ENCODE data around the gene RXRG.

DNA sequence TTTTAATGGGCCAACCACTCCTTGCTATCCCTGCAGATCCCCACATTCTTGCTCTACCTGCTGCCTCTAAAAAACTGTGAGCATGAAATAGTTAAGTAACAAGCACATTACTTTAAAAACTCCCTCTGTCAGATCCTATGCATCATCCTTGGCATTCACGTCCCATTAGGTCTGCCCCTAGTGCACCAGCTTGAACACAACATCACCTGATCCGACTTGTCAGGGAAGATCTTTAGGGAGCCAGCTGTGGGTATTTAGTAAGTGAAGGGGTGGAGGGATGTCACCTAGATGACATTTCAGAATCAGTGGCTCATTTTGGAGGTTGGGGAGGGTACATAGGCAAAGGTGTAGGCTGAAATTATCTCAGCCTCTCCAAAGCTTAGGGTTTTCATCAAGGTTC, 33.5 kb downstream of the RXRG start:
- TF ChIP-seq, protein P1, sequence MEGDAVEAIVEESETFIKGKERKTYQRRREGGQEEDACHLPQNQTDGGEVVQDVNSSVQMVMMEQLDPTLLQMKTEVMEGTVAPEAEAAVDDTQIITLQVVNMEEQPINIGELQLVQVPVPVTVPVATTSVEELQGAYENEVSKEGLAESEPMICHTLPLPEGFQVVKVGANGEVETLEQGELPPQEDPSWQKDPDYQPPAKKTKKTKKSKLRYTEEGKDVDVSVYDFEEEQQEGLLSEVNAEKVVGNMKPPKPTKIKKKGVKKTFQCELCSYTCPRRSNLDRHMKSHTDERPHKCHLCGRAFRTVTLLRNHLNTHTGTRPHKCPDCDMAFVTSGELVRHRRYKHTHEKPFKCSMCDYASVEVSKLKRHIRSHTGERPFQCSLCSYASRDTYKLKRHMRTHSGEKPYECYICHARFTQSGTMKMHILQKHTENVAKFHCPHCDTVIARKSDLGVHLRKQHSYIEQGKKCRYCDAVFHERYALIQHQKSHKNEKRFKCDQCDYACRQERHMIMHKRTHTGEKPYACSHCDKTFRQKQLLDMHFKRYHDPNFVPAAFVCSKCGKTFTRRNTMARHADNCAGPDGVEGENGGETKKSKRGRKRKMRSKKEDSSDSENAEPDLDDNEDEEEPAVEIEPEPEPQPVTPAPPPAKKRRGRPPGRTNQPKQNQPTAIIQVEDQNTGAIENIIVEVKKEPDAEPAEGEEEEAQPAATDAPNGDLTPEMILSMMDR (IDR thresholded peaks at IDR 0.05; ENCODE audit: insufficient read depth, low read depth, low read length) = no peak
- no peak for TF ChIP-seq EZH2 (IDR thresholded peaks at IDR 0.05; ENCODE audit: insufficient read depth, low read length)
